GM18951 (cell line): ENCODE data around the gene C3orf38.
"Not testable (repeated sequence)": the region's sequence is repeated elsewhere in the genome, so short reads cannot be mapped to it uniquely, and the experiment has no call there.

ENCODE experiments used
- POLR2A ChIP-seq: IDR thresholded peaks from 4 replicates; pipeline ENCODE4 v1.6.1; 2011; ENCODE audit warnings: mild to moderate bottlenecking; ENCODE audit not compliant: insufficient read length, insufficient read depth; ENCODE audit errors: extremely low read depth
- in situ Hi-C: fragments of 300-500 bp; cut with MboI; formaldehyde crosslinking; loops from one replicate; pipeline ENCODE4 v1.12.0; 2022; ENCODE audit warnings: low sequenced_read_pairs, mixed read lengths, inconsistent platforms; ENCODE audit not compliant: unreplicated experiment

Gene C3orf38

DNA sequence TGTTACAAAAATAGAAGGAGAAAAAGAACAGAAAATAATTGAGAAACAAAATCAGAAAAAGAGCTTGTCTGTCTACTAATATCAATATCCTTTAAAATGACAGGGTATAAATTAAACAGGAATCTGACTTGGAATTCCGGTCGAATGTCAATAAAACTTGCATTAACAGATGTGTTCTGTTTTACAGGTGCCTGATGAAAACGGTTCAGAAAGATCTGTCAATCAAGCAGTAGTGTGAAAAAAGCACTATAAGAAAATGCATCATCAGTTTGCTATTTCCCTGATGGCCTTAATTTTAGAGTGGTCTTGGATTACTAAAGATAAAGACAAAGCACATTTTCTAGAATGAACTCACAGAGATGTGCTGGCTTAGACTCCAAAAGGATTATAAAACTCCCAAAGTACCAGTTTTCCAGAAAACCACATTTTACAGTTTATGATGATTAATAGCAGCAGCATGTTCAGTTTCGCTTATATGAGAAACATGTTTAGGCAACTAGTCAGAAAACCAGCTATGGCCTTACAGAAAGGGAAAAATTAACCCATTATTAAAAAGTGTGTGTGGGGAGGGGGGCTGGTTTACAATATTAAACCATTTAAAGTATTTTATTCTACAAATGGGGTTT is 8.2 kb upstream of the C3orf38 start:
- in situ Hi-C loops: no loop called here
- TF ChIP-seq POLR2A: no peak

DNA sequence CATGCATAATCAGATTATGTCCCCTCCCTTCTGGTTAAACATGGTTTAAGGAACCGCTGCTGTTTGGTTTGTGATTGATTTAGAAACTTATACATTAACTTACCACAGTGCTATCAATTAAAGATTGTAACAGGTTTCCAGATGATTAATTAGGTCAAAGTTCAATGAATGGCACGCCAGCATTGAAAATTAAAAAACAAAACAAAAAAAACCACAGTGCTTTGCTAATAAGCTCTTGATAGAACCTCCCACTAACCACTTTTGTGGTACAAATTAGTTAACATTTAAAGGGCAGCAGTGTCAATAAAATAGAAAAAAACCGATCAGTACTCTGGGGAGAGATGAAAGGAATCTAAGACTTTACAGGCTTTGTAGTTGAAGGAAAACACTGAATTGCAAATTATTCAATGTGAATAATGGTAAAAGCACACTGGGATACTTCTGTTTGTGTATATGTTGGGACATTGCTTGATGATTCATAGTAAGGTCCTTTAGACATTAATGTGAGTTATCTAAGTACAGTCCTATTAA is 7.6 kb upstream of the C3orf38 start:
- no peak for TF ChIP-seq POLR2A
- in situ Hi-C loops: no loop called here

DNA sequence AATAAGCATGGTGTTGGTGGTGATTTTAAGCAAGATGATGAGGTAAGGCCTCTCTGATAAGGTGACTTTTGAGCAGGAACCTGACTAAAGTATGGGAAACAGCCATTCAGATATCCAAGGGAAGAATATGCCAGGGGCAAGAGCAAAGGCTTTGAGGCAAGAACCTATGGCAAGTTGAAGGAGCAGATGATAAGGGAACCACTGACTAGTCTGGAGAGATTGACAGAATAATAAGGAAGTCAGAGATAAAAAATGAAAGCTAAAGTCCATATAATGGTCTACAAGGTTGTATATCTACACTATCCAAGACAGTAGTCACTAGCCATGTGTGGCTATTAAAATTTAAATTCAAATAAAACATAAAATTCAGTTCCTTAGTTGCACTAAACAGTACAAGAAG is 2.5 kb upstream of the C3orf38 start:
- TF ChIP-seq POLR2A: no peak
- in situ Hi-C loops: no loop called here

DNA sequence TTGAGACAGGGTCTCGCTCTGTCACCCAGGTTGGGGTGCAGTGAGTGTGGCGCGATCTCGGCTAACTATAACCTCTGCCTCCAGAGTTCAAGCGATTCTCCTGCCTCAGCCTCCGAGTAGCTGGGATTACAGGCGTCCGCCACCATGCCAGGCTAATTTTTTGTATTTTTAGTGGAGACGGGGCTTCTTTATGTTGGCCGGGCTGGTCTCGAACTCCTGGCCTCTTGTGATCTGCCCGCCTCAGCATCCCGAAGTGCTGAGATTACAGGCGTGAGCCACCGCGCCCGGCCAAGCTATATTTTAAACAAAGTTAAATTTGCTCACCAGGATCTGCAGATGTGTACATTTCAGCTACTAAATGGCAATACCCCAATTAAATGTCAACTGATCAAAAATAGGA is 1.1 kb upstream of the C3orf38 start:
- in situ Hi-C loops: no loop called here
- no peak for TF ChIP-seq POLR2A

DNA sequence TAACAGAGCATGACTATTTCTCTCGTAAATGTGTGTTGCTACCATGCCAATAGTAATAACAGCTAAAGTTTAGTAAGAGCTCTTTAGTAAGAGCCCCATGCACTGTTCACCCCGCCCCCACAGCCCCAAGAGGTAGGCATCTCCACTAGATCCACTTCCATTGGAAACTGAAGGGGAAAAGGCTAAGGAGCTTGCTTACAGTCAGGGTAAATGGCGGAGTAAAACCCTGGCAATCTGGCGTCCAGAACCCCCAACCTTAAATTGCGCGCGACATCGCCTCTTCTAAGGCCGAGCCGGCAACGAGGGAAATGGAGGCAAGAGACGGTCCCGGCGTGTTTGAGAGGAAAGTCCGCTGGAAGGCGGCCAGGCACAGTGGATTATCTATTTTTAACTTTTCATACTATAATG is 654 bp upstream of the C3orf38 start:
- in situ Hi-C loops: no loop called here
- TF ChIP-seq POLR2A: no peak

DNA sequence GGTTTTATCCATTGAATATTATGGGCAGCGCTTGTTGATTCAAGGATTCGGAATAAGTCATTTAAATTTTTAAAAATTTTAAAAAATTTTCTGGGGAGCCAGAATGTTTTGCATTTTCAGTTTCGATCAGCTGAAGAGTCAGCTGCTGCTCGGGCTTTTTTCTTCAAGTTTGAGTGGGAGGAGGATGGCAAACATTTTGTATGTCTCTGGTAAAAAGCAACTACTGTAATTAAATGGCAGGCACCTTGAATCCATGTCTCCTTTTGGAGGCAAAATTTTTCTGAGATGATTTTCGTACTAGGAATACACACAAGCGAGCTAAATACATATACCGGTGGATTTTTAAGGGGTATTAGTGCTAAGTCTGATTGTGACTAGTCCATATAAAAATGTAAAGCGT is 612 bp downstream of the C3orf38 start:
- TF ChIP-seq POLR2A: no peak
- in situ Hi-C loops: no loop called here

DNA sequence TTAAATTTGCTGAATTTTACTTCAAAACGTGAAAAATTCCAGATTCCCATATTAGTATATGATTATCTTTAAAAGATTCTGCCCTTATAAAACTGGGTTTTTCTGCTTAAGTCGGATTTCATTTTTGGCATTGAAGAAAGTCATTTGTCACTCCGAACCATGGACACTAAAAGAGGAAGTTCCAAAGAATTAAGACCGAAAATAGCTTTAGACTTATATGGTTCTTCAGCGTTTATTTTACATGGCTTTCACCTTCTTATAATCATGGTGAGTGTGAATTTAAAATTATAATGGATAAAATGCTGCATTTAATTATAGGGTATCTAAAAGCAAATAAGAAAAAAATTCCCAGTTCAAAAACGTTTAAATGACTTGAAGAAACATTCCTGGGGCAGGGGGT is 1.0 kb downstream of the C3orf38 start:
- no peak for TF ChIP-seq POLR2A
- in situ Hi-C loops: no loop called here

DNA sequence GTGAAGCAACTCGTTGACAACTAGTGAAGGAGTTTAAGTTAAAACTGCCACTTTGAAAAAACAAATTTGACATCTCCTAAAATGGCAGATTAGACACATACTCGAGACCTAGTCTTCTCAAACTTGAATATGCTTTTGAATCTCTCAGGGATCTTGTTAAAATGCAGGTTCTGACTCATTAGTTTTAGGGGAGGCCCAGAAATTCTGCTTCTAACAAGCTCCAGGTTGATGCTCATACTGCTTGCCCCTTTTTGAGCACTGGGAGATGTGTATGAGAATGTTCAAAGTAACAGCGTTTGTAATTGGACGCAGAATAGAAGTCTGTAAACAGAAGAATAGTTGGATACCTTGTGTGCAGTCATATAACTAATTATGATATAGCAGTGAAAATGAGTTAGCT is 1.6 kb downstream of the C3orf38 start:
- in situ Hi-C loops: no loop called here
- no peak for TF ChIP-seq POLR2A

DNA sequence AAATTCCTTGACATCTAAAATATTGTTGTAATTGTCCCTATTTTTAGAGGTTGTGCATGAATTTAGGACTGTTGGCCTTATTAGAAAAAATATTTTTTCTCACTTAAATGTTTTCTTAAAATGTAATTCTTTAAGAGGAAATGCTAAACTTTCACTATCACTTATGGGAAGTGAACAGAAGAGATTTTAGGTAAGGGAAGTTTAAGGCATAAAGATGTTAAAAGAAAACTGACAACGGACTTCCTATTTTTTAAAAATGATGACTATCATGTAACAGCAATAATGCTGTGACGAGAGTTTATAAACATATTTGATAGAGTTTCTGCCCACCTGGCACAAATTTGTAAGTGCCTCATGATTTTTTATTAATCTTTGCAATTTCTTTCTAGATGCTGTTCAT is 3.1 kb downstream of the C3orf38 start:
- no peak for TF ChIP-seq POLR2A
- in situ Hi-C loops: no loop called here

DNA sequence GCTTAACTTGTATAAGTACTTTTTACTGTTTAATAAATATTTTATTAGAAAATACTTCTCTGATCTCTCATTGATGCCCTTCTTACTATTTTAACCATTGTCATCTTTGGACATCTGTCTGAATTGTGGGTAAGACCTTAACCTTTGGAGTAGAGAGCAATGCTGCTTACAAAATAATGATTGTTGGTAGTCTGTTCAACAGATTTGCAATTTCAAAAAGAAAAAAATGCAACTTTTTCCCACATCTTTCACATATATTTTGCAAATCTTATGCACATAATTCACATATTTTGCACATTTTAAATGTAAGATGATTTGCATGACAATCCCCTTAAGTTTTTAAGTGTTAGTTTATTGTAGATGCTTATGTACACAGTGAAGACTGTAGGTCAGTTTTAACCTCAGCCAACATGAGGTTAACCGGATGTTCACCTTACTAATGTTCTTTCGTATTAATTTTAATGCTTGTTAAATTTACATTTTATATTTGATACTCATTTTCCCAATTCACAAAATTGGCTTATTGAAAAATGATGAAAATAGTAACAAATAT is 16.7 kb downstream of the C3orf38 start:
- in situ Hi-C loops: no loop called here
- no peak for TF ChIP-seq POLR2A

DNA sequence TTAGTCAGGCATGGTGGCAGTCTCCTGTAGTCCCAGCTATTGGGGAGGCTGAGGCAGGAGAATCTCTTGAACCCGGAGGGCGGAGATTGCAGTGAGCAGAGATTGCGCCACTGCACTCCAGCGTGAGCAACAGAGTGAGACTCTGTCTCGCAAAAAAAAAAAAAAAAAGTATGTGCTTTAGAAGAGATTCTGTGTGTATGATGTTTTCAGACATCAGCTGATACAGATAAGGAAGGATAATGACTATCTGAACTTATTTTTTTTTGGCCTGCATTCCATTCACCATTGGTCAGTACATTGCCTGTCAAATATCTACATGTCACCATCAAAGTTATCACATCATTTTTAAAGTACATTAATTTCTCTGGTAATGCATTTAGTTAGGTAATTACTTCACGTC is 17.4 kb downstream of the C3orf38 start:
- in situ Hi-C loops: no loop called here
- no peak for TF ChIP-seq POLR2A

DNA sequence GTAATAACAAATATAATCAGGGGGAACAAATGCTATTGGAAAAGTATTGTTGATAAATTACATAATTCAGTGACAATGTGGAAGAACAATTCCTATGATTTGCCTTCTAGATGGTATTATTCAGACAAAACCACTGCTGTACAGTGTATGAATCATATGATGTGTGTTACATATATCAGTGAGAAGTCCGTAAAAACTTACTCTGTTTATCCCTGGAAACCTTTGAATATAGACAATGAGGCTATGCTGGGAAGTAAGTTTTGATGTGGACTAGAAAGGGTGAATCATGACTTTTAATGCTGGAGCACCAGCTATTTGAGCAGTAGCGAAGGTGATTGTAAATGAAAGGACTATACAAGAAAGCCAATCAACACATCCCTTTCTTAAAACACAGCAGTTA is 17.9 kb downstream of the C3orf38 start:
- in situ Hi-C loops: no loop called here
- TF ChIP-seq POLR2A: no peak

DNA sequence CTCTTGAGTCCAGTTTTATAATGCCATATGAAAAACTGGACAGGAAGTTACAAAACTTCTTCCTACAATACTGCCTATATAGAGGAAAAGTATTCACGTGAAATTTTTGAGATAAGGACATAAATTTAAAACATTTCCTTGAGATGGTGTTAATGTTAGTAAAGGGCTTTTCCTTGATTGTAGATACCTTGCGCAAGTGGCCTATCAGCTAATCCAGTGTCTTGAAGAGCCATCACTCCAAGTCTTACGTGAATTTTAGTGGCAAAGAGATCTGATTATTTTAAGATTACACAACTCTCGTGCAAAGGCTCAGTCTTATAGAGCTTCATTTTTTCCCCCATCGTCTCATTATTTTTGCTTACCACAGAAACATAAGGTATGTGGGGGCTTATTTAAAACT is 18.4 kb downstream of the C3orf38 start:
- TF ChIP-seq POLR2A: no peak
- in situ Hi-C loops: no loop called here

DNA sequence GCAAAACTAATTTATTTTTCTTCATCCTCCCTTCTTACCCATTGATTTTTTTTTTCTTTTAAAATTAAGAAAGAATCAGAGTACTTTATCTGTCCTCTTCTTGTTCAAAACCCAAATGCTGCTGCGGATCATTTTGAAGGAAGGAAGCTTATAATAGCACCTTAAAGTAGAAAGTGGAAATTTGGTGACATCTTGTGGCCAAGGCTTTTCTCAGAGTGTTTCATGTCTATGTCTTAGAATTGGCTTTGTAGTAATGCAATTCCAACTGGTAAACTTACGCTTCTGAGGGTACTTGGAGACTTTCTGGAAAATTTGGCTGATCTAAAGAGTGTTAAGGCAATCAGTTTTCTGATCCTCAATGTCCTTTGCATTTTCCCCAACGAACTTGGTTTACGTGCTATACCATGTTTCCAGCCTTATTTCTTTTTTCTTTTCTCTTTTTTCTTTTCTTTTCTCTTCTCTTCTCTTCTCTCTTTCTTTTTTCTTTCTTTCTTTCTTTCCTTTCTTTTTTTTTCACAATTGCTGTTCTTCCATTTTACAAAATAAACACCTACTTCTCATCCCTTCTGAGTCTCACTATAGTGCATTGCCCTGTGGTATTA is 30.7 kb downstream of the C3orf38 start:
- in situ Hi-C loops: no loop called here

DNA sequence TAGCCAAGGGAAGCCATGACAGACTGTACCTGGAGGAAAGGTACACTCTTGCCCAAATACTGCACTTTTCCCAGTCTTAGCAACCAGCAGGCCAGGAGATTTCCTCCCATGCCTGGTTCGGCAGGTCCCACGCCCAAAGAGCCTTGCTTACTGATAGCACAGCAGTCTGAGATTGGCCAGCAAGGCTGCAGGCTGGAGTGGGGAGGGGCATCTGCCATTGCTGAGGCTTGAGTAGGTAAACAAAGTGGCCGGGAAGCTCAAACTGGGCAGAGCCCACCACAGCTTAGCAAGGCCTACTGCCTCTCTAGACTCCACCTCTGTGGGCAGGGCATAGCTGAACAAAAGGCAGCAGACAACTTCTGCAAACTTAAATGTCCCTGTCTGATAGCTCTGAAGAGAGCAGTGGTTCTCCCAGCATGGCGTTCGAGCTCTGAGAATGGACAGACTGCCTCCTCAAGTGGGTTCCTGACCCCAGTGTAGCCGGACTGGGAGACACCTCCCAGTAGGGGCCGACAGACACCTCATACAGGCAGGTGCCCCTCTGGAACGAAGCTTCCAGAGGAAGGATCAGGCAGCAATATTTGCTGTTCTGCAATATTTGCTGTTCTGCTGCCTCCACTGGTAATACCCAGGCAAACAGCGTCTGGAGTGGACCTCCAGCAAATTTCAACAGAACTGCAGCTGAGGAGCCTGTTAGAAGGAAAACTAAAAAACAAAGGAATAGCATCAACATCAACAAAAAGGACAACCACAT is 32.6 kb downstream of the C3orf38 start:
- in situ Hi-C loops: not testable (repeated sequence)

More for the DNA sequence above, 30.7 kb downstream of the C3orf38 start:
- TF ChIP-seq POLR2A: no peak
